IMR-90 (cell line): ENCODE data around the gene TM4SF4.

ENCODE experiments used
- CEBPB ChIP-seq: IDR thresholded peaks from 2 replicates; pipeline ENCODE4 v1.6.1; 2012; ENCODE audit warnings: low read depth, low read length, improper control_type of control experiment
- CTCF ChIP-seq: conservative IDR thresholded peaks from 2 replicates; pipeline ENCODE4 v1.5.1; 2012; ENCODE audit warnings: mild to moderate bottlenecking, low read depth, low read length, improper control_type of control experiment
- NFE2L2 ChIP-seq: fragments of 150-350 bp; IDR thresholded peaks from 2 replicates; pipeline ENCODE4 v1.6.1; 2016; ENCODE audit warnings: low read depth, mild to moderate bottlenecking, low read length
- POLR2A ChIP-seq: IDR thresholded peaks from 2 replicates; pipeline ENCODE4 v1.6.1; 2012; ENCODE audit warnings: mild to moderate bottlenecking, low read depth, low read length

- TF ChIP-seq POLR2A, result no peak
- no peak for TF ChIP-seq CEBPB
- TF ChIP-seq CTCF, result no peak
- TF ChIP-seq NFE2L2, result no peak
Observed at GRCh38 chr3:149424918-149425317, 49.6 kb upstream of the TM4SF4 start.
